Panc1 (cell line): ENCODE data around the gene AADAC.

Experiments used
- POLR2AphosphoS5 ChIP-seq: IDR thresholded peaks from 2 replicates; pipeline ENCODE4 v1.6.1; 2012; ENCODE audit warnings: mild to moderate bottlenecking, low read depth, low read length, moderate library complexity
- SIN3A ChIP-seq: IDR thresholded peaks from 2 replicates; pipeline ENCODE4 v1.6.1; 2012; ENCODE audit warnings: low read depth, mild to moderate bottlenecking, low read length, moderate library complexity, borderline replicate concordance; ENCODE audit not compliant: insufficient read depth
- TCF7L2 ChIP-seq: IDR thresholded peaks from 2 replicates; pipeline ENCODE4 v1.6.1; 2011; ENCODE audit warnings: mild to moderate bottlenecking, low read depth, low read length, inconsistent platforms
- TF ChIP-seq, protein P1 (sequence below): fragments of 450-650 bp; IDR thresholded peaks from 2 replicates; pipeline ENCODE4 v1.5.1; 2017; ENCODE audit warnings: mild to moderate bottlenecking

DNA sequence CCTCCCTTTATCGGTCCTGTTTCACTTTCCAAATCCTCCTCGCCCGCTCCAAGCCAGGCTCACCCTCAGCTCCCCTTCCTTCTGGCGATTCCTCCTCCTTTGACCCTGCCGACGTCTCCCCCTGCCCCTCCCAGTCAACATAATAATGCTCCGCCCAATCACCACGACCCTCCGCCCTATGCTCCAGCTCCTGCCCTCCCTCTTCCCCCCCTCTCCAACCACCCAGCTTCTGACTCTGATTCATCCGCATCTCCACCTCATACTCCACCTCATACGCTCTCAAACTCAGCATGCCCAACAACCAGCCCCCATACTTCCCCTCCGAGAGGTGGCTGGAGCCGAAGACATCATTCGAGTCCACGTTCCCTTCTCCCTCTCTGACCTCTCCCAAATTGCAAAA is 7.1 kb upstream of the AADAC start:
- TF ChIP-seq POLR2AphosphoS5 (no peak), SIN3A (no peak), TCF7L2 (no peak)
- TF ChIP-seq, protein P1, sequence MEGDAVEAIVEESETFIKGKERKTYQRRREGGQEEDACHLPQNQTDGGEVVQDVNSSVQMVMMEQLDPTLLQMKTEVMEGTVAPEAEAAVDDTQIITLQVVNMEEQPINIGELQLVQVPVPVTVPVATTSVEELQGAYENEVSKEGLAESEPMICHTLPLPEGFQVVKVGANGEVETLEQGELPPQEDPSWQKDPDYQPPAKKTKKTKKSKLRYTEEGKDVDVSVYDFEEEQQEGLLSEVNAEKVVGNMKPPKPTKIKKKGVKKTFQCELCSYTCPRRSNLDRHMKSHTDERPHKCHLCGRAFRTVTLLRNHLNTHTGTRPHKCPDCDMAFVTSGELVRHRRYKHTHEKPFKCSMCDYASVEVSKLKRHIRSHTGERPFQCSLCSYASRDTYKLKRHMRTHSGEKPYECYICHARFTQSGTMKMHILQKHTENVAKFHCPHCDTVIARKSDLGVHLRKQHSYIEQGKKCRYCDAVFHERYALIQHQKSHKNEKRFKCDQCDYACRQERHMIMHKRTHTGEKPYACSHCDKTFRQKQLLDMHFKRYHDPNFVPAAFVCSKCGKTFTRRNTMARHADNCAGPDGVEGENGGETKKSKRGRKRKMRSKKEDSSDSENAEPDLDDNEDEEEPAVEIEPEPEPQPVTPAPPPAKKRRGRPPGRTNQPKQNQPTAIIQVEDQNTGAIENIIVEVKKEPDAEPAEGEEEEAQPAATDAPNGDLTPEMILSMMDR, result no peak
